HepG2 (cell line): Measurements from ENCODE around the gene C2CD3.

Experiments
- ELF1 ChIP-seq: sonication (generic); formaldehyde crosslinking; IDR thresholded peaks from 2 replicates; pipeline ENCODE4 v1.4.0; 2020; ENCODE audit warnings: missing genetic modification reagents
- ELF4 ChIP-seq: sonication (generic); formaldehyde crosslinking; IDR thresholded peaks from 2 replicates; pipeline ENCODE4 v1.5.0; 2020; ENCODE audit warnings: missing genetic modification reagents, mild to moderate bottlenecking, moderate library complexity, borderline replicate concordance
- EP300 ChIP-seq, 3 experiments: sonication (generic) in 1 of 3; formaldehyde crosslinking in 1 of 3; IDR thresholded peaks; 2 replicates each; pipeline versions ENCODE4 v1.5.1 to v1.6.1; 2011 to 2020; ENCODE audit warnings: low read depth in 2 of 3, low read length in 2 of 3, borderline replicate concordance in 1 of 3, improper control_type of control experiment in 1 of 3, mild to moderate bottlenecking in 1 of 3, missing genetic modification reagents in 1 of 3, moderate library complexity in 1 of 3
- FOSL1 ChIP-seq: sonication (generic); formaldehyde crosslinking; IDR thresholded peaks from 2 replicates; pipeline ENCODE4 v1.9.0; 2021; ENCODE audit warnings: missing genetic modification reagents, borderline replicate concordance
- POLR2AphosphoS5 ChIP-seq: IDR thresholded peaks from 2 replicates; pipeline ENCODE4 v1.6.1; 2012; ENCODE audit warnings: low read depth, low read length
- REST ChIP-seq, 2 experiments: IDR thresholded peaks; 2 replicates each; pipeline ENCODE4 v1.6.1; 2011 to 2012; ENCODE audit warnings: low read length in 2 of 2, borderline replicate concordance in 1 of 2, low read depth in 1 of 2, mild to moderate bottlenecking in 1 of 2, moderate library complexity in 1 of 2
- SOX13 ChIP-seq, 3 experiments: fragments of 450-650 bp in 1 of 3; sonication (generic) in 1 of 3; formaldehyde crosslinking in 1 of 3; IDR thresholded peaks in 2 of 3; conservative IDR thresholded peaks in 1 of 3; 2 replicates each; pipeline versions ENCODE4 v1.5.0 to v1.6.1; 2016 to 2020; ENCODE audit warnings: antibody characterized with exemption in 1 of 3, mild to moderate bottlenecking in 1 of 3, missing compliant biosample characterization in 1 of 3, missing genetic modification reagents in 1 of 3, moderate library complexity in 1 of 3
- ZNF333 ChIP-seq: sonication (generic); formaldehyde crosslinking; IDR thresholded peaks from 2 replicates; pipeline ENCODE4 v1.4.0; 2020; ENCODE audit warnings: mild to moderate bottlenecking, missing genetic modification reagents, borderline replicate concordance
- ZNF577 ChIP-seq: sonication (generic); formaldehyde crosslinking; IDR thresholded peaks from 2 replicates; pipeline ENCODE4 v1.4.0; 2020; ENCODE audit warnings: mild to moderate bottlenecking, low read depth, missing genetic modification reagents, borderline replicate concordance
- ZNF609 ChIP-seq: sonication (generic); formaldehyde crosslinking; IDR thresholded peaks from 2 replicates; pipeline ENCODE4 v1.4.0; 2020; ENCODE audit warnings: mild to moderate bottlenecking, missing genetic modification reagents, borderline replicate concordance
- ZNF782 ChIP-seq: sonication (generic); formaldehyde crosslinking; IDR thresholded peaks from 2 replicates; pipeline ENCODE4 v1.4.0; 2020; ENCODE audit warnings: missing genetic modification reagents, mild to moderate bottlenecking, borderline replicate concordance
- ZZZ3 ChIP-seq: sonication (generic); formaldehyde crosslinking; IDR thresholded peaks from 2 replicates; pipeline ENCODE4 v1.4.0; 2020; ENCODE audit warnings: missing genetic modification reagents, mild to moderate bottlenecking, borderline replicate concordance
- TF ChIP-seq, protein P1 (sequence below): sonication (generic); formaldehyde crosslinking; IDR thresholded peaks from 2 replicates; pipeline ENCODE4 v1.5.0; 2020; ENCODE audit warnings: mild to moderate bottlenecking, missing genetic modification reagents, moderate library complexity

- TF ChIP-seq ZNF609 (CRISPR knock-in tag), result no peak
- TF ChIP-seq EP300 (IDR thresholded peaks at IDR 0.05; ENCODE audit: low read depth in 2 of 2, low read length in 2 of 2), result no peak
- TF ChIP-seq EP300 (CRISPR knock-in tag; IDR thresholded peaks at IDR 0.05; ENCODE audit: borderline replicate concordance), result no peak
- no peak for TF ChIP-seq ZNF782 (CRISPR knock-in tag)
- TF ChIP-seq ZNF577, result no peak
- TF ChIP-seq, protein P1, sequence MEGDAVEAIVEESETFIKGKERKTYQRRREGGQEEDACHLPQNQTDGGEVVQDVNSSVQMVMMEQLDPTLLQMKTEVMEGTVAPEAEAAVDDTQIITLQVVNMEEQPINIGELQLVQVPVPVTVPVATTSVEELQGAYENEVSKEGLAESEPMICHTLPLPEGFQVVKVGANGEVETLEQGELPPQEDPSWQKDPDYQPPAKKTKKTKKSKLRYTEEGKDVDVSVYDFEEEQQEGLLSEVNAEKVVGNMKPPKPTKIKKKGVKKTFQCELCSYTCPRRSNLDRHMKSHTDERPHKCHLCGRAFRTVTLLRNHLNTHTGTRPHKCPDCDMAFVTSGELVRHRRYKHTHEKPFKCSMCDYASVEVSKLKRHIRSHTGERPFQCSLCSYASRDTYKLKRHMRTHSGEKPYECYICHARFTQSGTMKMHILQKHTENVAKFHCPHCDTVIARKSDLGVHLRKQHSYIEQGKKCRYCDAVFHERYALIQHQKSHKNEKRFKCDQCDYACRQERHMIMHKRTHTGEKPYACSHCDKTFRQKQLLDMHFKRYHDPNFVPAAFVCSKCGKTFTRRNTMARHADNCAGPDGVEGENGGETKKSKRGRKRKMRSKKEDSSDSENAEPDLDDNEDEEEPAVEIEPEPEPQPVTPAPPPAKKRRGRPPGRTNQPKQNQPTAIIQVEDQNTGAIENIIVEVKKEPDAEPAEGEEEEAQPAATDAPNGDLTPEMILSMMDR (CRISPR knock-in tag), result peak; percentile 67
- no peak for TF ChIP-seq ZZZ3 (CRISPR knock-in tag)
- no peak for TF ChIP-seq ELF1 (CRISPR knock-in tag)
- TF ChIP-seq FOSL1 (CRISPR knock-in tag), result no peak
- no peak for TF ChIP-seq POLR2AphosphoS5
- TF ChIP-seq SOX13 (IDR thresholded peaks at IDR 0.05), result no peak
- no peak for TF ChIP-seq SOX13 (CRISPR knock-in tag; conservative IDR thresholded peaks at IDR 0.05 in 1 of 2, IDR thresholded peaks at IDR 0.05 in 1 of 2)
- no peak for TF ChIP-seq ZNF333 (CRISPR knock-in tag)
- TF ChIP-seq ELF4 (CRISPR knock-in tag), result no peak
- TF ChIP-seq REST (IDR thresholded peaks at IDR 0.05; ENCODE audit: borderline replicate concordance in 1 of 2, low read depth in 1 of 2, low read length in 2 of 2), result no peak
Observed at GRCh38 chr11:74090701-74091100, 80.1 kb downstream of the C2CD3 start.
